Raji (cell line): Measurements from ENCODE around the gene NIPAL1.

Source experiments
- POLR2A ChIP-seq: IDR thresholded peaks from 2 replicates; pipeline ENCODE4 v1.6.1; 2011; ENCODE audit warnings: low read depth, low read length, control low read depth; ENCODE audit not compliant: insufficient read depth

The NIPAL1 gene

GRCh38 chr4:48074657-48075056, 58.1 kb downstream of the NIPAL1 start:
- no peak for TF ChIP-seq POLR2A

GRCh38 chr4:48078425-48078824, 61.9 kb downstream of the NIPAL1 start:
- no peak for TF ChIP-seq POLR2A

- TF ChIP-seq POLR2A = no peak
Observed at GRCh38 chr4:48078862-48079655, 62.5 kb downstream of the NIPAL1 start.

- TF ChIP-seq POLR2A = no peak
Observed at GRCh38 chr4:48079972-48080391, 63.4 kb downstream of the NIPAL1 start.

- no peak for TF ChIP-seq POLR2A
Observed at GRCh38 chr4:48081196-48081595, 64.6 kb downstream of the NIPAL1 start.

- TF ChIP-seq POLR2A = no peak
Observed at GRCh38 chr4:48082956-48083355, 66.4 kb downstream of the NIPAL1 start.

- TF ChIP-seq POLR2A = no peak
Observed at GRCh38 chr4:48085821-48086589, 69.4 kb downstream of the NIPAL1 start.
